Peyer's patch (tissue), 4 donors: ENCODE data around the gene LDLRAP1.

ENCODE experiments used
- POLR2A ChIP-seq, 2 donors: fragments of 450-650 bp; IDR thresholded peaks; one replicate each; pipeline ENCODE4 v1.5.1; 2017; ENCODE audit warnings: antibody characterized with exemption in 2 of 2, mild to moderate bottlenecking in 2 of 2, moderate library complexity in 2 of 2
- TF ChIP-seq, protein P1 (sequence below), 6 experiments: fragments of 450-650 bp in 4 of 6; fragments of 200-600 bp in 2 of 6; sonication (generic) in 1 of 6; IDR thresholded peaks; one replicate each; pipeline ENCODE4 v1.5.1; 2017 to 2019; ENCODE audit warnings: antibody characterized with exemption in 6 of 6, mild to moderate bottlenecking in 3 of 6, moderate library complexity in 1 of 6

GRCh38 chr1:25586181-25586588 is 42.8 kb downstream of the LDLRAP1 start:
- no peak for TF ChIP-seq POLR2A (IDR thresholded peaks at IDR 0.05)
- TF ChIP-seq, protein P1, sequence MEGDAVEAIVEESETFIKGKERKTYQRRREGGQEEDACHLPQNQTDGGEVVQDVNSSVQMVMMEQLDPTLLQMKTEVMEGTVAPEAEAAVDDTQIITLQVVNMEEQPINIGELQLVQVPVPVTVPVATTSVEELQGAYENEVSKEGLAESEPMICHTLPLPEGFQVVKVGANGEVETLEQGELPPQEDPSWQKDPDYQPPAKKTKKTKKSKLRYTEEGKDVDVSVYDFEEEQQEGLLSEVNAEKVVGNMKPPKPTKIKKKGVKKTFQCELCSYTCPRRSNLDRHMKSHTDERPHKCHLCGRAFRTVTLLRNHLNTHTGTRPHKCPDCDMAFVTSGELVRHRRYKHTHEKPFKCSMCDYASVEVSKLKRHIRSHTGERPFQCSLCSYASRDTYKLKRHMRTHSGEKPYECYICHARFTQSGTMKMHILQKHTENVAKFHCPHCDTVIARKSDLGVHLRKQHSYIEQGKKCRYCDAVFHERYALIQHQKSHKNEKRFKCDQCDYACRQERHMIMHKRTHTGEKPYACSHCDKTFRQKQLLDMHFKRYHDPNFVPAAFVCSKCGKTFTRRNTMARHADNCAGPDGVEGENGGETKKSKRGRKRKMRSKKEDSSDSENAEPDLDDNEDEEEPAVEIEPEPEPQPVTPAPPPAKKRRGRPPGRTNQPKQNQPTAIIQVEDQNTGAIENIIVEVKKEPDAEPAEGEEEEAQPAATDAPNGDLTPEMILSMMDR (IDR thresholded peaks at IDR 0.05): no peak
